ENCODE results near the gene IGSF9. TPM values are rescaled to one million over a fixed set of nuclear protein-coding genes. Genes with fewer than 3 reads are reported as not detected.

The IGSF9 gene
- polyA plus RNA-seq, 1 donor from 2014 or later: 11.8 TPM

DNA sequence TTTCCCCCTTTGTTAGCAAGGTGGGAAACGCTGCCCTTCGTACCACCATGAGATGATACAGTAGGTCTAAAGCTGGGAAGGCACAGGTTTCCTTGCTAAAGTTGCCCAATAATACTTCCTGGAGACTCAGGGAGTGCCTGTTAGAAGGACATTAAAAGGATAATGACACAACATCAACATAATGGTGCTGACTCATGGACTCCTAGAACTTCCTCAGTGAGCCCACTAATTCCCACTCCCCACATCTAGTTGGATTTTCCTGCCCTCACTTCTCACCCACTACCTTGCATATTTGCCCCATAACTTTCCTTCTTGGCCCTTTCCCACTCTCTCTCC is 62.9 kb downstream of the IGSF9 start:
- Histone ChIP-seq H3K36me3 (ENCODE audit: insufficient read depth, low read length) (no peaks in the 10 kb centered on the region), H3K4me3 (ENCODE audit: low read length) (no peak overlapping the region), H2AFZ (ENCODE audit: low read depth, low read length) (no peak overlapping the region), H3K9me2 (ENCODE audit: insufficient read depth, low read length) (no peaks in the 10 kb centered on the region), H3K9me3 (ENCODE audit: low read length) (no peaks in the 10 kb centered on the region), H3K27ac (ENCODE audit: low read length) (no peak overlapping the region), H3K27me3 (ENCODE audit: insufficient read depth, low read depth, low read length) (no peaks in the 10 kb centered on the region), H3K9ac (ENCODE audit: low read length) (no peak overlapping the region), H3K79me2 (replicated peaks; ENCODE audit: insufficient read depth, low read length) (no peaks in the 10 kb centered on the region), H4K20me1 (ENCODE audit: insufficient read depth) (no peaks in the 10 kb centered on the region), H3K4me2 (ENCODE audit: low read length) (no peak overlapping the region), H3F3A (ENCODE audit: insufficient read depth, low read length, poor library complexity, severe bottlenecking) (no peaks in the 10 kb centered on the region)
- TF ChIP-seq SMC3 (conservative IDR thresholded peaks at IDR 0.05; ENCODE audit: poor library complexity) (no peak), TAF1 (IDR thresholded peaks at IDR 0.05; ENCODE audit: low read depth) (no peak), EZH2 (IDR thresholded peaks at IDR 0.05; ENCODE audit: borderline replicate concordance, insufficient read depth, low read length, poor library complexity, severe bottlenecking) (no peak), MXI1 (conservative IDR thresholded peaks at IDR 0.05; ENCODE audit: poor library complexity, severe bottlenecking) (no peak), POLR2AphosphoS5 (IDR thresholded peaks at IDR 0.05) (no peak), EP300 (conservative IDR thresholded peaks at IDR 0.05; ENCODE audit: poor library complexity, severe bottlenecking) (no peak), RAD21 (conservative IDR thresholded peaks at IDR 0.05) (no peak)
- TF ChIP-seq, protein P1, sequence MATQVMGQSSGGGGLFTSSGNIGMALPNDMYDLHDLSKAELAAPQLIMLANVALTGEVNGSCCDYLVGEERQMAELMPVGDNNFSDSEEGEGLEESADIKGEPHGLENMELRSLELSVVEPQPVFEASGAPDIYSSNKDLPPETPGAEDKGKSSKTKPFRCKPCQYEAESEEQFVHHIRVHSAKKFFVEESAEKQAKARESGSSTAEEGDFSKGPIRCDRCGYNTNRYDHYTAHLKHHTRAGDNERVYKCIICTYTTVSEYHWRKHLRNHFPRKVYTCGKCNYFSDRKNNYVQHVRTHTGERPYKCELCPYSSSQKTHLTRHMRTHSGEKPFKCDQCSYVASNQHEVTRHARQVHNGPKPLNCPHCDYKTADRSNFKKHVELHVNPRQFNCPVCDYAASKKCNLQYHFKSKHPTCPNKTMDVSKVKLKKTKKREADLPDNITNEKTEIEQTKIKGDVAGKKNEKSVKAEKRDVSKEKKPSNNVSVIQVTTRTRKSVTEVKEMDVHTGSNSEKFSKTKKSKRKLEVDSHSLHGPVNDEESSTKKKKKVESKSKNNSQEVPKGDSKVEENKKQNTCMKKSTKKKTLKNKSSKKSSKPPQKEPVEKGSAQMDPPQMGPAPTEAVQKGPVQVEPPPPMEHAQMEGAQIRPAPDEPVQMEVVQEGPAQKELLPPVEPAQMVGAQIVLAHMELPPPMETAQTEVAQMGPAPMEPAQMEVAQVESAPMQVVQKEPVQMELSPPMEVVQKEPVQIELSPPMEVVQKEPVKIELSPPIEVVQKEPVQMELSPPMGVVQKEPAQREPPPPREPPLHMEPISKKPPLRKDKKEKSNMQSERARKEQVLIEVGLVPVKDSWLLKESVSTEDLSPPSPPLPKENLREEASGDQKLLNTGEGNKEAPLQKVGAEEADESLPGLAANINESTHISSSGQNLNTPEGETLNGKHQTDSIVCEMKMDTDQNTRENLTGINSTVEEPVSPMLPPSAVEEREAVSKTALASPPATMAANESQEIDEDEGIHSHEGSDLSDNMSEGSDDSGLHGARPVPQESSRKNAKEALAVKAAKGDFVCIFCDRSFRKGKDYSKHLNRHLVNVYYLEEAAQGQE (IDR thresholded peaks at IDR 0.05; ENCODE audit: borderline replicate concordance): no peak
- TF ChIP-seq, protein P2, sequence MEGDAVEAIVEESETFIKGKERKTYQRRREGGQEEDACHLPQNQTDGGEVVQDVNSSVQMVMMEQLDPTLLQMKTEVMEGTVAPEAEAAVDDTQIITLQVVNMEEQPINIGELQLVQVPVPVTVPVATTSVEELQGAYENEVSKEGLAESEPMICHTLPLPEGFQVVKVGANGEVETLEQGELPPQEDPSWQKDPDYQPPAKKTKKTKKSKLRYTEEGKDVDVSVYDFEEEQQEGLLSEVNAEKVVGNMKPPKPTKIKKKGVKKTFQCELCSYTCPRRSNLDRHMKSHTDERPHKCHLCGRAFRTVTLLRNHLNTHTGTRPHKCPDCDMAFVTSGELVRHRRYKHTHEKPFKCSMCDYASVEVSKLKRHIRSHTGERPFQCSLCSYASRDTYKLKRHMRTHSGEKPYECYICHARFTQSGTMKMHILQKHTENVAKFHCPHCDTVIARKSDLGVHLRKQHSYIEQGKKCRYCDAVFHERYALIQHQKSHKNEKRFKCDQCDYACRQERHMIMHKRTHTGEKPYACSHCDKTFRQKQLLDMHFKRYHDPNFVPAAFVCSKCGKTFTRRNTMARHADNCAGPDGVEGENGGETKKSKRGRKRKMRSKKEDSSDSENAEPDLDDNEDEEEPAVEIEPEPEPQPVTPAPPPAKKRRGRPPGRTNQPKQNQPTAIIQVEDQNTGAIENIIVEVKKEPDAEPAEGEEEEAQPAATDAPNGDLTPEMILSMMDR (IDR thresholded peaks at IDR 0.05; ENCODE audit: poor library complexity, severe bottlenecking): no peak

DNA sequence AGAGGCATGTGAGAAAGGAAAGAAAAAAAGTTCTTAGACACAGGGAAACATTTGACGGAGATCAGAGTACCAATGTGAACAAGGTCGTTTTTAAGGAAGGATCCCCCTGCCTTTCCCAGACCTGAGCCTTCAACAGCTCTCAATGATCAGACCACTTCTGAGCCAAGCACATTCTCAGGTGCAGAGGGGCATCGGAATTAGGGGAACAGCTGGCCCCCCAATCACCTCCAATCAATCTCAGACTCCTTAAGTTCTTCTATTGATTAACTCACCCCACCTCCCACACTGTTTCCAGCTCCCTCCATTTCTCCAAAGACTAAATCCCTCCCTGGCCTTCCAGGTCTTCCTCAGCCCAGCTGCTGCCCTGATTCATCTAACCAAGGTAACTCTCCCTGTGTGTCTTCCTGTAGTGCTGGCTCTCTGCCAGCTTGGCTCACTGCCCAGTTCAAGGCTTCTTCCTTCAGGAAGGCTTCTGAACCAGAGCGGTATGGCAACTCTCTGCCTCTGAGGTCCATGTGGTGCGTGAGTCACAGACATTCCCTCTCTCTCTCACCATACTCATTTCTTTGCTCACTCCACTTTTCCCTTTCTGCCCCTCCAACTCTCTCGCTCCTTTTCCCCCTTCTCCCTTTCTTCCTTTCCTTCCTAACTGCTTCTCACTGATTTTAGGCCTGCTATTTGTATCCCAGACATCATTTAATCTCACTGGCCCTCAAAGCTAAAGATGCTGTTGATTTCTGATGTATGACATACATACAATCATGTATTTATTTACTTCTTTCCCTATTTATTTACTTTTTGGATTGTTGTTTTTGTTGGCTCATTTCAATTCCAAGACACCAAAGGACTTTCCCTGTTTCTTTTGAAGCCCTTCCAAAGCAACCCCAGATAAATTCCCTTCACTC is 63.5 kb downstream of the IGSF9 start:
- TF ChIP-seq, protein P2 (IDR thresholded peaks at IDR 0.05; ENCODE audit: poor library complexity, severe bottlenecking): no peak
- TF ChIP-seq EP300 (conservative IDR thresholded peaks at IDR 0.05; ENCODE audit: poor library complexity, severe bottlenecking) (no peak), EZH2 (IDR thresholded peaks at IDR 0.05; ENCODE audit: borderline replicate concordance, insufficient read depth, low read length, poor library complexity, severe bottlenecking) (no peak)
- no peak overlapping the region for H3K4me2 ChIP-seq (ENCODE audit: low read length)
- no peaks in the 10 kb centered on the region for H3K9me3 ChIP-seq (ENCODE audit: low read length)
- no peaks in the 10 kb centered on the region for H4K20me1 ChIP-seq (ENCODE audit: insufficient read depth)
- no peak overlapping the region for H3K27ac ChIP-seq (ENCODE audit: low read length)
- H3K4me3 ChIP-seq (ENCODE audit: low read length): no peak overlapping the region
- H3K36me3 ChIP-seq (ENCODE audit: insufficient read depth, low read length): no peaks in the 10 kb centered on the region
- no peak overlapping the region for H2AFZ ChIP-seq (ENCODE audit: low read depth, low read length)
- no peaks in the 10 kb centered on the region for H3F3A ChIP-seq (ENCODE audit: insufficient read depth, low read length, poor library complexity, severe bottlenecking)
- no peaks in the 10 kb centered on the region for H3K79me2 ChIP-seq (replicated peaks; ENCODE audit: insufficient read depth, low read length)
- no peaks in the 10 kb centered on the region for H3K27me3 ChIP-seq (ENCODE audit: insufficient read depth, low read depth, low read length)
- no peak overlapping the region for H3K9ac ChIP-seq (ENCODE audit: low read length)
- no peaks in the 10 kb centered on the region for H3K9me2 ChIP-seq (ENCODE audit: insufficient read depth, low read length)

Data from neural cell (in vitro differentiated cells).